Measurements from ENCODE around the gene NCK2.

DNA sequence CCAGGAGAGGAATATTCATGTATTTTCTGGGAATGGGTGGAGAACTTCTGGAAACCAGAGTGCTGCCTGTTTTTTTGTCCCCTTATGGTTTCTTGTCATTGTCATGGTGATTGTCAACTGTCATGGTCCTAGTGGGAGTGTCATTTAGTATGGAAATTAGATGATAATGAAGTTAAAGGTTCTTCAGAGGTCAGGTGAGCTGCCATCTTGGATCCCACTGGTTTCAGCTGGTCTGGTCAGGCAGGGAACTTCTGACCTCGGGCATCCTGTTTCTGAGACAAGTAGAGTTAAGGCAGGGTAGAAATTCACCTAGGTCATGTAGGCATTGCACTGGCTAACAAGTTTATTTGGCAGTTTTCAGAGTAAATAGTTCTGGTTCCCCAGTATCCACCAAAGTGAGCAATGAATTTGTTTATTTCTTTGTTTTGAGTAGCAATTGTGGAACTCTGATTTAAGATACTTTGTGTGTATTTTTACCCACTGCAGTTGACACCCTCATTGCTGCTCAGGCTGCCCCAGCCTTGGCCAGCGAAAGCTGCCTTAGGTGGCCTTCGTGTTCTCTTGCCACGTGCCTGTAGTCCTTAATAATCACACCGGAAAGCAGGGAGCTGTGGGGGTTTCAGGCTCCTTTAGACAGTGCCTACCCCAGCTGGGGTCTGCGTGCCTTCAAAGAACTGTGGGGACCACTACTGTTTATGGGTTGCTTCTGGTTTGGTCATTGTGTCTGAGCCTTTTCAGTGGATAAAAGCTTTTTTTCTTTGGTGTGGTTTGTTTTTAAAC, 48.7 kb downstream of the NCK2 start:
- TF ChIP-seq, protein P1, sequence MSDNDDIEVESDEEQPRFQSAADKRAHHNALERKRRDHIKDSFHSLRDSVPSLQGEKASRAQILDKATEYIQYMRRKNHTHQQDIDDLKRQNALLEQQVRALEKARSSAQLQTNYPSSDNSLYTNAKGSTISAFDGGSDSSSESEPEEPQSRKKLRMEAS (CRISPR knock-in tag; IDR thresholded peaks at IDR 0.05) = no peak
- TF ChIP-seq, protein P2, sequence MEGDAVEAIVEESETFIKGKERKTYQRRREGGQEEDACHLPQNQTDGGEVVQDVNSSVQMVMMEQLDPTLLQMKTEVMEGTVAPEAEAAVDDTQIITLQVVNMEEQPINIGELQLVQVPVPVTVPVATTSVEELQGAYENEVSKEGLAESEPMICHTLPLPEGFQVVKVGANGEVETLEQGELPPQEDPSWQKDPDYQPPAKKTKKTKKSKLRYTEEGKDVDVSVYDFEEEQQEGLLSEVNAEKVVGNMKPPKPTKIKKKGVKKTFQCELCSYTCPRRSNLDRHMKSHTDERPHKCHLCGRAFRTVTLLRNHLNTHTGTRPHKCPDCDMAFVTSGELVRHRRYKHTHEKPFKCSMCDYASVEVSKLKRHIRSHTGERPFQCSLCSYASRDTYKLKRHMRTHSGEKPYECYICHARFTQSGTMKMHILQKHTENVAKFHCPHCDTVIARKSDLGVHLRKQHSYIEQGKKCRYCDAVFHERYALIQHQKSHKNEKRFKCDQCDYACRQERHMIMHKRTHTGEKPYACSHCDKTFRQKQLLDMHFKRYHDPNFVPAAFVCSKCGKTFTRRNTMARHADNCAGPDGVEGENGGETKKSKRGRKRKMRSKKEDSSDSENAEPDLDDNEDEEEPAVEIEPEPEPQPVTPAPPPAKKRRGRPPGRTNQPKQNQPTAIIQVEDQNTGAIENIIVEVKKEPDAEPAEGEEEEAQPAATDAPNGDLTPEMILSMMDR (IDR thresholded peaks at IDR 0.05) = no peak

All from WTC11 (cell line).